H9 (cell line): ENCODE data around the gene PLP2. TPM values are rescaled to one million over a fixed set of nuclear protein-coding genes. Genes with fewer than 3 reads are reported as not detected.

Source experiments
- DNase-seq: peaks from one replicate; pipeline ENCODE4 v3.0.0-alpha.2; 2017
- H2AFZ ChIP-seq: one replicate; pipeline ENCODE4 v1.6.1; 2013; ENCODE audit warnings: mild to moderate bottlenecking, low read length, control low read depth, moderate library complexity
- H2AK5ac ChIP-seq: 2 replicates; pipeline ENCODE4 v1.6.1; 2013; ENCODE audit warnings: low read length, control low read depth, mixed read lengths; ENCODE audit not compliant: insufficient read length
- H2BK120ac ChIP-seq: one replicate; pipeline ENCODE4 v1.6.1; 2013; ENCODE audit warnings: low read depth, mild to moderate bottlenecking, low read length, control low read depth, inconsistent platforms; ENCODE audit not compliant: poor library complexity, severe bottlenecking
- H2BK12ac ChIP-seq: 2 replicates; pipeline ENCODE4 v1.6.1; 2013; ENCODE audit warnings: low read length, control low read depth, mixed read lengths, low read depth; ENCODE audit not compliant: insufficient read length
- H2BK15ac ChIP-seq: 2 replicates; pipeline ENCODE4 v1.6.1; 2013; ENCODE audit warnings: low read depth, low read length, control low read depth
- H2BK20ac ChIP-seq: one replicate; pipeline ENCODE4 v1.6.1; 2013; ENCODE audit warnings: low read depth, mild to moderate bottlenecking, low read length, control low read depth, inconsistent platforms; ENCODE audit not compliant: poor library complexity, severe bottlenecking
- H2BK5ac ChIP-seq: 2 replicates; pipeline ENCODE4 v1.6.1; 2013; ENCODE audit warnings: low read length, control low read depth, mixed read lengths; ENCODE audit not compliant: insufficient read length
- H3K14ac ChIP-seq: 2 replicates; pipeline ENCODE4 v1.6.1; 2013; ENCODE audit warnings: low read length, control low read depth; ENCODE audit not compliant: insufficient read depth
- H3K18ac ChIP-seq: 2 replicates; pipeline ENCODE4 v1.6.1; 2013; ENCODE audit warnings: low read depth, mild to moderate bottlenecking, mixed read lengths, low read length, control low read depth; ENCODE audit not compliant: insufficient read length
- H3K23ac ChIP-seq: 2 replicates; pipeline ENCODE4 v1.6.1; 2013; ENCODE audit warnings: low read length, control low read depth, mixed read lengths, low read depth; ENCODE audit not compliant: insufficient read length
- H3K23me2 ChIP-seq: 2 replicates; pipeline ENCODE4 v1.6.1; 2013; ENCODE audit warnings: low read depth, mild to moderate bottlenecking, mixed read lengths, low read length, control low read depth; ENCODE audit not compliant: insufficient read length, poor library complexity, severe bottlenecking
- H3K27ac ChIP-seq: 2 replicates; pipeline ENCODE4 v1.5.1; 2013; ENCODE audit warnings: low read length, control low read depth, mixed read lengths, low read depth; ENCODE audit not compliant: insufficient read length
- H3K27me3 ChIP-seq: 2 replicates; pipeline ENCODE4 v1.6.1; 2013; ENCODE audit warnings: low read length, control low read depth, inconsistent platforms; ENCODE audit not compliant: insufficient read depth
- H3K4ac ChIP-seq: 2 replicates; pipeline ENCODE4 v1.6.1; 2013; ENCODE audit warnings: low read depth, mild to moderate bottlenecking, control low read depth, inconsistent platforms, low read length, moderate library complexity
- H3K4me1 ChIP-seq: 2 replicates; pipeline ENCODE4 v1.6.1; 2013; ENCODE audit warnings: low read length, control low read depth, inconsistent platforms; ENCODE audit not compliant: insufficient read depth
- H3K4me2 ChIP-seq: 2 replicates; pipeline ENCODE4 v1.6.1; 2013; ENCODE audit warnings: low read length, control low read depth, mixed read lengths; ENCODE audit not compliant: insufficient read length, insufficient read depth
- H3K56ac ChIP-seq: 2 replicates; pipeline ENCODE4 v1.6.1; 2013; ENCODE audit warnings: low read depth, mild to moderate bottlenecking, mixed read lengths, low read length, control low read depth; ENCODE audit not compliant: insufficient read length
- H3K79me1 ChIP-seq: 2 replicates; pipeline ENCODE4 v1.6.1; 2013; ENCODE audit warnings: low read depth, mild to moderate bottlenecking, moderate library complexity, low read length, control low read depth, inconsistent platforms; ENCODE audit not compliant: insufficient read depth, poor library complexity, severe bottlenecking
- H3K79me2 ChIP-seq: 2 replicates; pipeline ENCODE4 v1.6.1; 2013; ENCODE audit warnings: low read length, control low read depth, inconsistent platforms; ENCODE audit not compliant: insufficient read depth
- H3K9ac ChIP-seq: 2 replicates; pipeline ENCODE4 v1.6.1; 2013; ENCODE audit warnings: low read length, control low read depth, mixed read lengths; ENCODE audit not compliant: insufficient read length; ENCODE audit errors: extremely low read depth
- H3K9me3 ChIP-seq: one replicate; pipeline ENCODE4 v1.6.1; 2013; ENCODE audit warnings: low read depth, low read length, inconsistent platforms; ENCODE audit not compliant: control insufficient read depth
- H3T11ph ChIP-seq: one replicate; pipeline ENCODE4 v1.6.1; 2013; ENCODE audit warnings: mild to moderate bottlenecking, low read length, control low read depth, inconsistent platforms
- H4K20me1 ChIP-seq: one replicate; pipeline ENCODE4 v1.6.1; 2013; ENCODE audit not compliant: control insufficient read depth, insufficient read length, insufficient read depth
- H4K5ac ChIP-seq: 2 replicates; pipeline ENCODE4 v1.6.1; 2013; ENCODE audit warnings: low read depth, mild to moderate bottlenecking, mixed read lengths, low read length, control low read depth; ENCODE audit not compliant: insufficient read length
- H4K8ac ChIP-seq: replicated peaks from 2 replicates; pipeline ENCODE4 v1.6.1; 2013; ENCODE audit warnings: low read length, control low read depth, mixed read lengths, low read depth; ENCODE audit not compliant: insufficient read length
- H4K91ac ChIP-seq: 2 replicates; pipeline ENCODE4 v1.6.1; 2013; ENCODE audit warnings: low read depth, mild to moderate bottlenecking, moderate library complexity, mixed read lengths, low read length, control low read depth; ENCODE audit not compliant: insufficient read length
- H3K27ac Mint-ChIP-seq, 3 experiments: 2 replicates in 2 of 3; 3 replicates in 1 of 3; pipeline ENCODE4 v1.8.0; 2020 to 2021; ENCODE audit warnings: mixed read lengths in 3 of 3, mild to moderate bottlenecking in 1 of 3, moderate library complexity in 1 of 3
- H3K27me3 Mint-ChIP-seq: 2 replicates; pipeline ENCODE4 v1.8.0; 2021; ENCODE audit warnings: low read depth, mild to moderate bottlenecking, moderate library complexity, mixed read lengths
- H3K36me3 Mint-ChIP-seq, 3 experiments: 2 replicates in 2 of 3; 3 replicates in 1 of 3; pipeline ENCODE4 v1.8.0; 2020 to 2021; ENCODE audit warnings: low read depth in 3 of 3, mixed read lengths in 3 of 3; ENCODE audit not compliant: insufficient read depth in 1 of 3
- H3K4me1 Mint-ChIP-seq, 2 experiments: 2 replicates each; pipeline ENCODE4 v1.8.0; 2020; ENCODE audit warnings: mixed read lengths in 2 of 2
- H3K4me3 Mint-ChIP-seq, 2 experiments: 2 replicates in 1 of 2; 3 replicates in 1 of 2; pipeline ENCODE4 v1.8.0; 2020 to 2021; ENCODE audit warnings: mild to moderate bottlenecking in 2 of 2, mixed read lengths in 2 of 2, moderate library complexity in 1 of 2
- H3K9me3 Mint-ChIP-seq, 2 experiments: 2 replicates in 1 of 2; 3 replicates in 1 of 2; pipeline ENCODE4 v1.8.0; 2020; ENCODE audit warnings: mild to moderate bottlenecking in 2 of 2, mixed read lengths in 2 of 2, moderate library complexity in 1 of 2
- WGBS: extraction: QIAGEN DNeasy Blood & Tissue Kit; methylation state at CpG from one replicate; pipeline ENCODE4 v1.1.7; 2013; ENCODE audit warnings: missing lambda C conversion rate, low lambda C conversion rate, mixed read lengths; ENCODE audit not compliant: insufficient read length; ENCODE audit errors: extremely low coverage; 5-methylcytosine and 5-hydroxymethylcytosine counted together
- total RNA-seq: library from RNA; stranded (reverse); gene quantifications from 2 replicates; pipeline ENCODE4 v1.2.1, GENCODE V29; 2021
- TF ChIP-seq, protein P1 (sequence below): fragments of 200-600 bp; sonication (generic); conservative IDR thresholded peaks from 3 replicates; pipeline ENCODE4 v1.8.0; 2021; ENCODE audit warnings: antibody characterized with exemption, mild to moderate bottlenecking

PLP2 gene
- total RNA-seq, 1 experiment from 2014 or later: 11.7 TPM

DNA sequence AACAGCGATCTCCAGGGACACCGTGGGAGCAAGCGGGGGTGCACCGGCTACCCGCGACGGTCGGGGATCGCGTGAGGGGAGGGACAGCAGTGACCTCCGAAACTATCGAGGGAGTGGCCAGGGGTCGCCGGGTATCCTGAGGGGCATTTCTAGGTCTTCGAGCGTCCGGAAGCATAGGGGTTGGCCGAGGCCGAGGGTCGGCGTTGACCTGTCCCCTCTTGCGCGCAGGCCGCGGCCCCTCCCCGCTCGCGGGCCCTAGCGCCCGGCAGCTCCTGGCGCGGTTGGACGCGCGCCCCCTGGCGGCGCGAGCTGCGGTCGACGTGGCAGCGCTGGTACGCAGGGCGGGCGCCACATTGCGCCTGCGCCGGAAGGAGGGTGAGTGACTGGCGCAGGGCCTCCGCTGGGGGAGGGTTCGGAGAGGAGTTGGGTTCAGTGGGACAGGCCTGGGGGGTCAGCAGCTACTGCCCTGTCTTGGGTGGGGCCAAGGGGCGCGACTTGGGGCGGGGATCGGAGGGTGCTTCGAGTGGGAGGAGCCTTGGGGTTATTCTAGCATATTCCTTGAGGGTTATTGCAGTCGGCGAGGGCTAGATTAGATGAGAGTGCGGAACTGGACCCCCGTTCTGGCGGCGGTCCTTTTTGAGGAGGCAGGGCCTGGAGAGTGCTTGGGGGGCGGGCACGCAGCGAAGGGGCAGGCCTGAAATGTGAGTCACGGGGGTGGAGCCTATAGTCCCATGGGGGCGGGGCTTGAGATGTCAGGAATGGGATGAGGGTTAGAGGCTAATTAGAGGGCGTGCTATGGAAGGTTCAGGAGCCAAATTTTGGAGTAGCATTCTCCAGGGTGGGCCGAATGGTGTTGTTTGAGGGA, 7.9 kb upstream of the PLP2 start:
- H3K23ac ChIP-seq: no peak overlapping the region
- Mint-ChIP-seq H3K9me3 (peaks cover 58 to 61% of the 10 kb centered on the region in 2 experiments), H3K36me3 (peaks cover 0 to 8% (median 5%) of the 10 kb centered on the region in 3 experiments; a peak in 3 of 7 replicates), H3K27ac (peak overlapping the region; percentile 91 to 96 (median 91)), H3K4me1 (peaks cover 9 to 25% of the 10 kb centered on the region in 2 experiments), H3K27me3 (peaks cover 29% of the 10 kb centered on the region), H3K4me3 (peak overlapping the region; percentile 72 to 84)
- H3K9ac ChIP-seq: no peak overlapping the region
- no peaks in the 10 kb centered on the region for H3K4me1 ChIP-seq
- no peak overlapping the region for H4K5ac ChIP-seq
- no peak overlapping the region for H3K56ac ChIP-seq
- H3K18ac ChIP-seq: no peak overlapping the region
- H3K9me3 ChIP-seq: peaks cover 17% of the 10 kb centered on the region
- no peak overlapping the region for H3K27ac ChIP-seq
- no peak overlapping the region for H2BK20ac ChIP-seq
- H3T11ph ChIP-seq: no peak overlapping the region
- H2BK15ac ChIP-seq: no peak overlapping the region
- H2AFZ ChIP-seq: no peak overlapping the region
- no peak overlapping the region for H2BK12ac ChIP-seq
- no peaks in the 10 kb centered on the region for H3K79me1 ChIP-seq
- no peaks in the 10 kb centered on the region for H4K20me1 ChIP-seq
- H2BK120ac ChIP-seq: no peak overlapping the region
- peak overlapping the region; percentile 28 for H3K4me2 ChIP-seq
- WGBS: no CpG with 5 or more reads among the region's 69 CpGs
- H3K23me2 ChIP-seq: peaks cover 14% of the 10 kb centered on the region
- H4K8ac ChIP-seq: no peak overlapping the region
- no peak overlapping the region for H3K4ac ChIP-seq
- TF ChIP-seq, protein P1, sequence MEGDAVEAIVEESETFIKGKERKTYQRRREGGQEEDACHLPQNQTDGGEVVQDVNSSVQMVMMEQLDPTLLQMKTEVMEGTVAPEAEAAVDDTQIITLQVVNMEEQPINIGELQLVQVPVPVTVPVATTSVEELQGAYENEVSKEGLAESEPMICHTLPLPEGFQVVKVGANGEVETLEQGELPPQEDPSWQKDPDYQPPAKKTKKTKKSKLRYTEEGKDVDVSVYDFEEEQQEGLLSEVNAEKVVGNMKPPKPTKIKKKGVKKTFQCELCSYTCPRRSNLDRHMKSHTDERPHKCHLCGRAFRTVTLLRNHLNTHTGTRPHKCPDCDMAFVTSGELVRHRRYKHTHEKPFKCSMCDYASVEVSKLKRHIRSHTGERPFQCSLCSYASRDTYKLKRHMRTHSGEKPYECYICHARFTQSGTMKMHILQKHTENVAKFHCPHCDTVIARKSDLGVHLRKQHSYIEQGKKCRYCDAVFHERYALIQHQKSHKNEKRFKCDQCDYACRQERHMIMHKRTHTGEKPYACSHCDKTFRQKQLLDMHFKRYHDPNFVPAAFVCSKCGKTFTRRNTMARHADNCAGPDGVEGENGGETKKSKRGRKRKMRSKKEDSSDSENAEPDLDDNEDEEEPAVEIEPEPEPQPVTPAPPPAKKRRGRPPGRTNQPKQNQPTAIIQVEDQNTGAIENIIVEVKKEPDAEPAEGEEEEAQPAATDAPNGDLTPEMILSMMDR: peak; percentile 70
- no peak overlapping the region for H3K14ac ChIP-seq
- H2AK5ac ChIP-seq: no peak overlapping the region
- H3K27me3 ChIP-seq: no peaks in the 10 kb centered on the region; the same call in 1 of the 2 replicates
- no peaks in the 10 kb centered on the region for H3K79me2 ChIP-seq
- H4K91ac ChIP-seq: no peak overlapping the region
- no peak overlapping the region for H2BK5ac ChIP-seq
- DNase-seq: peak; percentile 89
